Panc1 (cell line): ENCODE results near the gene LRRC26. TPM values are rescaled to one million over a fixed set of nuclear protein-coding genes. Genes with fewer than 3 reads are reported as not detected.

Experiments
- ATAC-seq: fragments of 200-7000 bp; cut with Tn5 transposase; 2 replicates; pipeline ENCODE4 v1.9.1; 2020; ENCODE audit warnings: mild to moderate bottlenecking, moderate library complexity
- BruUV-seq: library from RNA; stranded (reverse); fragments of 400-500 nt; replicated peaks from 2 replicates; lab custom pipeline; 2021; lab: Mats Ljungman, UMichigan
- CTCF ChIA-PET: fragments of 300-600 bp; sonication (Branson Sonifier 250); formaldehyde crosslinking; loops from one replicate; lab custom pipeline; 2022; ENCODE audit warnings: antibody characterized with exemption; lab: Charles Lee
- POLR2A ChIA-PET: fragments of 300-600 bp; sonication (Branson Sonifier 250); formaldehyde crosslinking; loops from one replicate; lab custom pipeline; 2022; ENCODE audit warnings: antibody characterized with exemption; lab: Charles Lee
- DNase-seq: peaks from one replicate; pipeline ENCODE4 v3.0.0-alpha.2; 2010; ENCODE audit warnings: low read depth, low spot score
- H3K27ac ChIP-seq: 2 replicates; pipeline ENCODE4 v1.5.1; 2011; ENCODE audit warnings: mild to moderate bottlenecking, low read length, inconsistent platforms
- H3K27me3 ChIP-seq: fragments of 200-500 bp; sonication (Bioruptor generic); 2 replicates; pipeline ENCODE4 v1.6.0; 2014; ENCODE audit warnings: low read length, inconsistent platforms; ENCODE audit not compliant: control insufficient read depth, insufficient read depth
- H3K36me3 ChIP-seq: fragments of 200-500 bp; sonication (Bioruptor generic); 2 replicates; pipeline ENCODE4 v1.5.1; 2014; ENCODE audit warnings: inconsistent platforms, mild to moderate bottlenecking, low read length, moderate library complexity; ENCODE audit not compliant: control insufficient read depth, insufficient read depth
- H3K4me1 ChIP-seq: 2 replicates; pipeline ENCODE4 v1.5.1; 2011; ENCODE audit warnings: inconsistent platforms, mild to moderate bottlenecking, low read length, moderate library complexity; ENCODE audit not compliant: control insufficient read depth, insufficient read depth
- H3K4me3 ChIP-seq, 2 experiments: 2 replicates each; pipeline ENCODE4 v1.5.1; 2011 to 2012; ENCODE audit warnings: low read depth in 2 of 2, low read length in 2 of 2, mild to moderate bottlenecking in 2 of 2, inconsistent platforms in 1 of 2, moderate library complexity in 1 of 2
- H3K9me3 ChIP-seq: fragments of 200-500 bp; sonication (Bioruptor generic); 2 replicates; pipeline ENCODE4 v1.5.1; 2014; ENCODE audit warnings: low read depth, mild to moderate bottlenecking, inconsistent platforms, low read length, moderate library complexity; ENCODE audit not compliant: control insufficient read depth, insufficient read depth
- CTCF ChIP-seq: fragments of 450-650 bp; IDR thresholded peaks from 2 replicates; pipeline ENCODE4 v1.5.1; 2017; ENCODE audit warnings: mild to moderate bottlenecking
- POLR2AphosphoS5 ChIP-seq: IDR thresholded peaks from 2 replicates; pipeline ENCODE4 v1.6.1; 2012; ENCODE audit warnings: mild to moderate bottlenecking, low read depth, low read length, moderate library complexity
- SIN3A ChIP-seq: IDR thresholded peaks from 2 replicates; pipeline ENCODE4 v1.6.1; 2012; ENCODE audit warnings: low read depth, mild to moderate bottlenecking, low read length, moderate library complexity, borderline replicate concordance; ENCODE audit not compliant: insufficient read depth
- TCF7L2 ChIP-seq: IDR thresholded peaks from 2 replicates; pipeline ENCODE4 v1.6.1; 2011; ENCODE audit warnings: mild to moderate bottlenecking, low read depth, low read length, inconsistent platforms
- in situ Hi-C: cut with HindIII; loops from 2 replicates; pipeline ENCODE4 v1.10.0; 2016; ENCODE audit warnings: low sequenced_read_pairs, low pct_unique_long_range_greater_than_20kb
- intact Hi-C: fragments of 100-400 bp; cut with micrococcal nuclease; formaldehyde crosslinking; loops from one replicate; pipeline ENCODE4 v1.10.0; 2022; ENCODE audit not compliant: unreplicated experiment
- total RNA-seq: library from RNA; stranded (reverse); gene quantifications from one replicate; pipeline ENCODE4 v1.2.1, GENCODE V29; 2021; ENCODE audit not compliant: unreplicated experiment
- TF ChIP-seq, protein P1 (sequence below), 2 experiments: IDR thresholded peaks; 2 replicates each; pipeline ENCODE4 v1.6.1; 2011 to 2012; ENCODE audit warnings: low read depth in 2 of 2, control low read depth in 1 of 2, low read length in 1 of 2, mild to moderate bottlenecking in 1 of 2, moderate library complexity in 1 of 2; ENCODE audit not compliant: insufficient read depth in 1 of 2

LRRC26 gene
- total RNA-seq, 1 experiment from 2014 or later, result 0.69 TPM

- H3K4me1 ChIP-seq, result peaks cover 36% of the 10 kb centered on the region
- no peaks in the 10 kb centered on the region for H3K27me3 ChIP-seq
- CTCF ChIA-PET, result no interaction called here
- no peaks in the 10 kb centered on the region; the same call in 1 of the 2 replicates for H3K36me3 ChIP-seq
- no peak overlapping the region for H3K4me3 ChIP-seq
- POLR2A ChIA-PET, result interaction anchor here (0.6 kb wide), 1 partner anchor 38 kb away, joined by 6 read pairs; no protein-coding TSS in a partner anchor
- intact Hi-C loops, result no loop called here
- in situ Hi-C loops, result no loop called here
- no peaks in the 10 kb centered on the region for H3K9me3 ChIP-seq
- H3K27ac ChIP-seq, result no peak overlapping the region
- DNase-seq, result no peak
- TF ChIP-seq TCF7L2, result no peak
- no peak for TF ChIP-seq SIN3A
- TF ChIP-seq POLR2AphosphoS5, result no peak
- TF ChIP-seq, protein P1, sequence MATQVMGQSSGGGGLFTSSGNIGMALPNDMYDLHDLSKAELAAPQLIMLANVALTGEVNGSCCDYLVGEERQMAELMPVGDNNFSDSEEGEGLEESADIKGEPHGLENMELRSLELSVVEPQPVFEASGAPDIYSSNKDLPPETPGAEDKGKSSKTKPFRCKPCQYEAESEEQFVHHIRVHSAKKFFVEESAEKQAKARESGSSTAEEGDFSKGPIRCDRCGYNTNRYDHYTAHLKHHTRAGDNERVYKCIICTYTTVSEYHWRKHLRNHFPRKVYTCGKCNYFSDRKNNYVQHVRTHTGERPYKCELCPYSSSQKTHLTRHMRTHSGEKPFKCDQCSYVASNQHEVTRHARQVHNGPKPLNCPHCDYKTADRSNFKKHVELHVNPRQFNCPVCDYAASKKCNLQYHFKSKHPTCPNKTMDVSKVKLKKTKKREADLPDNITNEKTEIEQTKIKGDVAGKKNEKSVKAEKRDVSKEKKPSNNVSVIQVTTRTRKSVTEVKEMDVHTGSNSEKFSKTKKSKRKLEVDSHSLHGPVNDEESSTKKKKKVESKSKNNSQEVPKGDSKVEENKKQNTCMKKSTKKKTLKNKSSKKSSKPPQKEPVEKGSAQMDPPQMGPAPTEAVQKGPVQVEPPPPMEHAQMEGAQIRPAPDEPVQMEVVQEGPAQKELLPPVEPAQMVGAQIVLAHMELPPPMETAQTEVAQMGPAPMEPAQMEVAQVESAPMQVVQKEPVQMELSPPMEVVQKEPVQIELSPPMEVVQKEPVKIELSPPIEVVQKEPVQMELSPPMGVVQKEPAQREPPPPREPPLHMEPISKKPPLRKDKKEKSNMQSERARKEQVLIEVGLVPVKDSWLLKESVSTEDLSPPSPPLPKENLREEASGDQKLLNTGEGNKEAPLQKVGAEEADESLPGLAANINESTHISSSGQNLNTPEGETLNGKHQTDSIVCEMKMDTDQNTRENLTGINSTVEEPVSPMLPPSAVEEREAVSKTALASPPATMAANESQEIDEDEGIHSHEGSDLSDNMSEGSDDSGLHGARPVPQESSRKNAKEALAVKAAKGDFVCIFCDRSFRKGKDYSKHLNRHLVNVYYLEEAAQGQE (IDR thresholded peaks at IDR 0.05; ENCODE audit: insufficient read depth in 1 of 2, low read depth in 2 of 2, low read length in 1 of 2), result no peak
- no peak for TF ChIP-seq CTCF
- ATAC-seq, result no peak
- no TSS peak for BruUV-seq
Observed at GRCh38 chr9:137192448-137192780, 22.6 kb upstream of the LRRC26 start.

DNA sequence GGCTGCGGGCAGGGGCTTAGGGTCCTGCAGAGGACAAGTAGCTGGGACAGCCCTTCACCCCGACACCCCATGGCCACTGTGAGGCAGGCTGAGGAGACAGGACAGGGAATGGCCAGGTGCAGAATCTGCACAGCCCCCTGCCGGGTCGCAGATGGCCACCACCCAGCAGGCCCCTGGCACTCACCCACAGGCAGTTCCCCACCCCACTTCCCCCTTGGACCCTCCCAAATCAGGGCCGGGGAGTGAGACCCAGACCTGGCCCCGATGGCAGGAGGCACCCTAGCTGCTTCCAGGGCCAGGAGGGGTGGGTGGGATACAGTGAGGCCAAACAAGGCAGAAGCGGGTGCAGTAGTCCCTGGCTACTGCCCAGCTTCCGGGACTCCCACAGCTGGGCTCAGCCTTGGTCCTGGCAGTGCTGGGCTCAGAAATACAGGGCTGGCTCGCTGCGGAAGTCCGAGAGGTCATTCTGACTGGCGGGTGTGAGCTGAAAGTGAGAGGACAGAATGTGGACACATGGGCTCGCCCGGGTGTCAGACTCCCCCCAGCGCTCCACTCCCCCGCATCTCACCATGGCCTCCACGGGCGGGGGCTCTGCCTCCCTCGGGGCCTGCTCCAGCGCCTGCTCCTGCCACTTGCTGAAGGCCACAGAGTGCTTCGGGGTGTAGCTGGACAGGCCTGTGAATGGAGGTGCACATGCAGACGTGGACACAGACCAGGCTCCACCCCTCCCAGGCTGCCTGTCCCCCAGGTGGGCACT, 22.0 kb upstream of the LRRC26 start:
- Histone ChIP-seq H3K27ac (no peak overlapping the region), H3K4me3 (no peak overlapping the region), H3K36me3 (no peaks in the 10 kb centered on the region; the same call in 1 of the 2 replicates), H3K9me3 (no peaks in the 10 kb centered on the region), H3K27me3 (no peaks in the 10 kb centered on the region), H3K4me1 (peaks cover 40% of the 10 kb centered on the region)
- no peak for ATAC-seq
- DNase-seq, result no peak
- in situ Hi-C loops, result no loop called here
- TF ChIP-seq POLR2AphosphoS5 (no peak), CTCF (no peak), SIN3A (no peak), TCF7L2 (no peak)
- TF ChIP-seq, protein P1 (IDR thresholded peaks at IDR 0.05; ENCODE audit: insufficient read depth in 1 of 2, low read depth in 2 of 2, low read length in 1 of 2), result no peak
- CTCF ChIA-PET, result interaction anchor here (0.7 kb wide), 1 partner anchor 29 kb away, joined by 5 read pairs; no protein-coding TSS in a partner anchor
- POLR2A ChIA-PET, result interaction anchor here (0.6 to 0.7 kb wide), 2 partner anchors 38 to 128 kb away, joined by 5 to 6 read pairs; no protein-coding TSS in a partner anchor
- no TSS peak for BruUV-seq
- intact Hi-C loops, result no loop called here
